ENCODE data around the gene NMBR.
"Not testable (repeated sequence)": the region's sequence is repeated elsewhere in the genome, so short reads cannot be mapped to it uniquely, and the experiment has no call there.

NMBR gene

DNA sequence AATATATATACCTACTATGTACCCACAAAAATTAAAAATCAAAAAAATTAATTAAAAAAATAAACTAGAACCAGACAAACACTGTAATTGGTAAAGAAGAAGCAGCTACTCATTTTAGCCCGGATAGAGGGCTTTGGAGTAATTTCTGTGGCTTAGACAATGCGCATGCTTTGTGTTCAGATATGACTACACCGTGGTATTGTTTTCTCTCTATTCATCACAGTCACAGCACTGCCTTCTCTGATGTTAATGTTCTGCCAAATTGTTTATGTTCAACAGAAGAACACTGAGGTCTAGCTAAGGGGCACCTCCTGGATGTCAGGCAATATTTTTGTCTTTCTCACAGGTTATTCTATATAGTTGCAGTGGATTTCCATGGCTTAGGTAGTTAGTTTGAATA, 91.7 kb downstream of the NMBR start:
- DNase-seq: no peak

DNA sequence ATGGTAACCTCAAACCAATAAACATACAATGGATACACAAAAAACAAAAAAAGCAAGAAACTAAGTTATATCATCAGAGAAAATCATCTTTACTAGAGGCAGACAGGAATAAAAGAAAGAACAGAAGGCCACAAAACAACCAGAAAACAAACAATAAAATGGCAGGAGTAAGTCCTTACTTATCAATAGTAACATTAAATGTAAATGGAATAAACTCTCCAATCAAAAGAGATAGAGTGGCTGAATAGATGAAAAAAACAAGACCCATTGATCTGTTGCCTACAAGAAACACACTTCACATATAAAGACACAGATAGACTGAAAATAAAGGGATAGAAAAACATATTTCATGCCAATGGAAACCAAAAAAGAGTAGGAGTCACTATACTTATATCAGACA, 95.5 kb downstream of the NMBR start:
- no peak for DNase-seq

DNA sequence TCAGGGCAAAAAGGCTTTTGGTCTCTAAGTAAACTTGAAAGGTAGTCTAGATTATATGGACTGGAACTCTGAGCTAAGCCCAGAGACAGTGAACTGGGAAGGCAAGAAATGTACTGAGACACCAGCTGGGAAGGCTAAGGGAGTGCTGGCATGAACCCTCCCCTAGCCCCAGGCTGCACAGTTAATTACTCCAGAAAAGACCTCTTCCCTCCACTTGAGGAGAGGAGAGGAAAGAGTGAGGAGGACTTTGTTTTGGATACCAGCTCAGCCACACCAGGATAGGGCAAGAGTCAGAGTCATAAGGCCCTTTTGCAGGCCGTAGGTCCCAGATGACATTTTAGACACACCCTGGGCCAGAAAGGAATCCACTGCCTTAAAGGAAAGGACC, 98.3 kb downstream of the NMBR start:
- DNase-seq: no peak

DNA sequence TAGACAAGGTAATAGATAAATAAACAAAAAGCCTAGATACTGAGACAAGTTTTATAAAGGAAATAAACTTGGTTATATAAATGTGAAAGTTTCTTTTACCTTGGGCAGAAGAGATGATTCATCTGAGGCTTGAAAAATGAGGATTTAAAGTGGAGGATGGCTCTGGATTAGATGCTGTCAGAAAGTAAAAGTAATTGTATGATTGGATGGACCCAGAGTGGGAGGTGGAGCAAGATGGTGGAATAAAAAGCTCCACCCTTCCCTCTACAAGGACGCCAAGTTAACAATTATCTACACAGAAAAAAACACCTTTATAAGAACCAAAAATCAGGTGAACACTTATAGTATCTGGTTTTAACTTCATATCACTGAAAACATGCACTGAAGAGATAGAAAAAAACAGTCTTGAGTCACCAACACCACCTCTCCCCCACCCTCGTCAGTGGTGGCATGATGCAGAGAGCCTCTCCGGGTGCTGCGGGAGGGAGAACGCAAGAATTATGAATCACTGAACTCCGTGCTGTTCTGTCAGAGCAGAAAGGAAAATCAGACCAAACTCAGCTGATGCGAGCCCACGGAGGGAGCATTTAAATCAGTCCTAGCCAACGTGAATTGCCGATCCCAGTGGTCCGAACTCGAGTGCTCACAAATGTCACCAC, 98.9 kb downstream of the NMBR start:
- DNase-seq: no peak

DNA sequence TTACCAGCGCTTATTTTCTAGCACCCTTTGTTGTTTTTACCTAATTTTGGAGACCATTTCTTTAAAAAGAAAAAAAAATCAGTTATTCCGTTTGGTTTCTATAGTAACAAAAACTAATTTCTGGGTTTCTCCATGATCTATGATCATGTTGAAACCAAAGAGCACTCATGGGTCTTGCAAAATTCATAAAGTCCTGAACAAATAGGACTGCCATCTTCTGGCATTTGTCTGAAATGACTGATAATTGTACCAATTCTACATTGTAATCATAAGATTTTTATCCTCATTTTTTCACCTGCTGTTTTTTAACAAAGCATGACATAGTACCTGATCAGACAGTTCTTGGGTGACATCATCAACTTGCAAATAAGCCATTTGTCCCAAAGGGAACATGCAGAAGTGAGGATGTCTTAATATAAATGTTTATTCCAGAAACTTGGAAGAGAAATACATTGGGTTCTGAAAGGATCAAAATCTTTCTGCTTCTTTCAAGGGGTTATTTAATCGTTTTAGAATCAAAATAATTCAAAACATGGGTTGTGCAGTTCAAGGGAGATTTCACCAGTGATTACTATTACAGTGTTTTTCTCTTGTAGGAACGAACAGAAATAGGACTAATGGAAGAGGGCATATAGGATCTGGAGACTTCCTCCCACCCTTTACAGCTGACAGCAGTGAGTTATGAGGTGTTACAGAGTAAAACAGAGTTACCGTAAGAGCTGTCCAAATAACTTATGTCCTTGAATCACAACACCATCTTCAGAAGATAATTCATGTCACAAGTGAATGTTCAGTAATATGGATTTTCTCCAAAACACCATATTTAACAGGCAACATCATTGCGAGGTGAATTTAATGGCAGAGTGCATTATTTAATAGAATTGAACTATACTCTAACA, 101.3 kb downstream of the NMBR start:
- no peak for DNase-seq

DNA sequence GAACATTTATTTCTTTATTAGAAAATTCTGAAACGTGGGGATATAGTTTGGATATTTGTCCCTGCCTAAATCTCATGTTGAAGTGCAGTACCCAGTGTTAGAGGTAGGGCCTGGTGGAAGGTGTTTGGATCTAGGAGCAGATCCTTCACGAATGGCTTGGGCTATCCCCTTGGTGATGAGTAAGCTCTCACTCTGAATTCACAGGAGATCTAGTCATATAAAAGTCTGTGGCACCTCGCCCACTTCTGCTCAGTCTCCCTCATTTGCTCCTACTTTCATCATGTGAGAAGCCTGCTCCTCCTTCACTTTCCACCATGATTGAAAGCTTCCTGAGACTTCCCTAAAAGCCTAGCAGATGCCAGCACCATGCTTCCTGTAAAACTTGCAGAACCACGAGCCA, 111.0 kb downstream of the NMBR start:
- DNase-seq: no peak

DNA sequence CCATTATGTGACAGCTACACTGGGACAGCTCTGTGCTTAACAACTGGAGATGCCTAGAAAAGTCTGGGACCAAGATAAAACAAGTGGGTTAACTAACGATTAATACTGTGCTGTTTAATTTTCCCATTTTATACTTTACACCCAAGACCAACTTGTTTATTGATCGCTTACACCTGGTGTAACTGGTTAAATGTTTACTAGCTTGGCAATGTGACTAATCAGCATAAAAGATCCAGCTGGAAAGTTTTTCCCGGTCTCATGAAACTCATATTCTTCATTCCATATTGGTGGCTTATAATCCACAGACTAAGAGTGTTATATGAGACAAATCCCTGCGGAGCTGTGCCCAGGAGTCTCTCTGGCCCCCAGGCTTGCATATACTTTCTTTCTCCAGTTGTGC, 115.9 kb downstream of the NMBR start:
- no peak for DNase-seq

DNA sequence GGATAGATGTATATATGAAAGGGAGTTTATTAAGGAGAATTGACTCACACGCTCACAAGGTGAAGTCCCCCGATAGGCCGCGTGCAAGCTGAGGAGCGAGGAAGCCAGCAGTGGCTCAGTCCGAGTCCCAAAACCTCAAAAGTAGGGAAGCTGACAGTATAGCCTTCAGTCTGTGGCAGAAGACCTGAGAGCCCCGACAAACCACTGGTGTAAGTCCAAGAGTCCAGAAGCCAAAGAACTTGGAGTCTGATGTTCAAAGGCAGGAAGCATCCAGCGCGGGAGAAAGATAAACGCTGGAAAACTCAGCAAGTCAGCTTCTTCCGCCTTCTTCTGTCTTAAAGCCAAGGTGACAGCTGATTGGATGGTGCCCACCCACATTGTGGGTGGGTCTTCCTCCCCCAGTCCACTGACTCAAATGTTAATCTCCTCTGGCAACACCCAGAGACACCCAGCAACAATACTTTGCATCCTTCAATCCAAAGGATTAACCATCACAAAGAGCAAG, 116.8 kb downstream of the NMBR start:
- DNase-seq: no peak

DNA sequence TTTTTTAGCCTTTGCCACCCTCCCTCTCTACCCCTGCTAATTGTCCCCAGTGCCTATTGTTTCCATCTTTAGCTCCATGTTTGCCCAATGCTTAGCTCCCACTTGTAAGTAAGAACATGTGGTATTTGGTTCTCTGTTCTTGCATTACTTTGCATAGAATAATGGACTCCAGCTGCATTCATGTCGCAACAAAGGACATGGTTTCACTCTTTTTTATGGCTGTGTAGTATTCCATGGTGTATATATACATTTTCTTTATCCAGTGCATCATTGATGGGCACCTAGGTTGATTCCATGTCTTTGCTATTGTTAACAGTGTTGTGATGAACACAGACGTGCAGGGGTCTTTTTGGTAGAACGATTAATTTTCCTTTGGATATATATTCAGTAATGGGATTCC, 118.4 kb downstream of the NMBR start:
- DNase-seq: no peak

DNA sequence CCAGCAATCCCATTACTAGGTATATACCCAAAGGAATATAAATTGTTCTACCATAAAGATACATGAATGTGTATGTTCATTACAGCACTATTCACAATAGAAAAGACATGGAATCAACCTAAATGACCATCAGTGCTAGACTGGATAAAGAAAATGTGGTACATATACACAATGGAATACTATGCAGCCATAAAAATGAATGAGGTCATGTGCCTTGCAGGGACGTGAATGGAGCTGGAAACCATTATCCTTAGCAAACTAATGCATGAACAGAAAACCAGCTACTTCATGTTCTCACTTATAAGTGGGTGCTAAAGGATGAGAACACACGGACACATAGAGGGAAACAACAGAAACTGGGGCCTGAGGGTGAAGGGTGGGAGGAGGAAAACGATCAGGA, 119.1 kb downstream of the NMBR start:
- DNase-seq: not testable (repeated sequence)

DNA sequence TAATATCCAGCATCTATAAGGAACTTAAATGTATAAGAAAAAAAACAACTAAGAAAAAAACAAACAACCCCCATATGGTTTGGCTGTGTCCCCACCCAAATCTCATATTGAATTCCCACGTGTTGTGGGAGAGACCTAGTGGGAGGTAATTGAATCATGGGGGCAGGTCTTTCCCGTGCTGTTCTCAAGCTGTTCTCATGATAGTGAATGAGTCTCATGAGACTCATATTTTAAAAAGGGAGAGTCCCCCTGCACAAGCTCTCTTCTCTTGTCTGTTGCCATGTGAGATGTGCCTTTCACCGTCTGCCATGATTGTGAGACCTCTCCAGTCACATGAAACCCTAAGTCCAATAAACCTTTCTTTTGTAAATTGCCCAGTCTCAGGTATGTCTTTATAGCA, 119.8 kb downstream of the NMBR start:
- no peak for DNase-seq

DNA sequence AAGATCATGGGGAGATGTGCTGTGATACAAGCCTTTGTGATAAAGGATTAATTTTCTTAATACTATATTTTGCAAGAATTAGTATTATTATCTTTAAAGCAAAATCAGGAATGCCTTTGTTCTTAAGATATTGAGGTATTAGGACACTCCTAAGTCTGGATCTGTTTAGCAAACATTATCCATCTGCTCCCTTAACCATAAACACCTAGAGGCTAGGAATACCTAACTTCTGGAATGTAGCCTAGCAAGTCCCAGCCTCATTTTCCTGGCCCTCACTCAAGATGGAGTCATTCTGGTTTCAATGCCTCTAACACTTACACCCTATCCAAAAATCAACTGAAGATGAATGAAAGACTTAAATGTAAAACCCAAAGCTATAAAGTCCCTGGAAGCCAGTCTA, 120.5 kb downstream of the NMBR start:
- DNase-seq: no peak
